Measurements from ENCODE around the gene MYL12B.

GRCh38 chr18:3256693-3257626 is 5.0 kb upstream of the MYL12B start:
- TF ChIP-seq, protein P1, sequence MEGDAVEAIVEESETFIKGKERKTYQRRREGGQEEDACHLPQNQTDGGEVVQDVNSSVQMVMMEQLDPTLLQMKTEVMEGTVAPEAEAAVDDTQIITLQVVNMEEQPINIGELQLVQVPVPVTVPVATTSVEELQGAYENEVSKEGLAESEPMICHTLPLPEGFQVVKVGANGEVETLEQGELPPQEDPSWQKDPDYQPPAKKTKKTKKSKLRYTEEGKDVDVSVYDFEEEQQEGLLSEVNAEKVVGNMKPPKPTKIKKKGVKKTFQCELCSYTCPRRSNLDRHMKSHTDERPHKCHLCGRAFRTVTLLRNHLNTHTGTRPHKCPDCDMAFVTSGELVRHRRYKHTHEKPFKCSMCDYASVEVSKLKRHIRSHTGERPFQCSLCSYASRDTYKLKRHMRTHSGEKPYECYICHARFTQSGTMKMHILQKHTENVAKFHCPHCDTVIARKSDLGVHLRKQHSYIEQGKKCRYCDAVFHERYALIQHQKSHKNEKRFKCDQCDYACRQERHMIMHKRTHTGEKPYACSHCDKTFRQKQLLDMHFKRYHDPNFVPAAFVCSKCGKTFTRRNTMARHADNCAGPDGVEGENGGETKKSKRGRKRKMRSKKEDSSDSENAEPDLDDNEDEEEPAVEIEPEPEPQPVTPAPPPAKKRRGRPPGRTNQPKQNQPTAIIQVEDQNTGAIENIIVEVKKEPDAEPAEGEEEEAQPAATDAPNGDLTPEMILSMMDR (IDR thresholded peaks at IDR 0.05), result no peak
- no peak for TF ChIP-seq POLR2A (IDR thresholded peaks at IDR 0.05)
